SK-N-SH (cell line): Measurements from ENCODE around the gene ENHO.

ENCODE experiments used
- RAD21 ChIP-seq: IDR thresholded peaks from 2 replicates; pipeline ENCODE4 v1.6.1; 2012; ENCODE audit warnings: mild to moderate bottlenecking, low read length
- RFX5 ChIP-seq: IDR thresholded peaks from 2 replicates; pipeline ENCODE4 v1.6.1; 2012; ENCODE audit warnings: mild to moderate bottlenecking, improper control_type of control experiment, low read length
- TAF1 ChIP-seq: IDR thresholded peaks from 2 replicates; pipeline ENCODE4 v1.6.1; 2012; ENCODE audit warnings: low read depth, mild to moderate bottlenecking, low read length, moderate library complexity, borderline replicate concordance
- YY1 ChIP-seq: IDR thresholded peaks from 2 replicates; pipeline ENCODE4 v1.4.0; 2012; ENCODE audit warnings: low read depth, mild to moderate bottlenecking
- TF ChIP-seq, protein P1 (sequence below): fragments of 200-600 bp; sonication (generic); IDR thresholded peaks from 2 replicates; pipeline ENCODE4 v1.6.1; 2017; ENCODE audit warnings: antibody characterized with exemption, mild to moderate bottlenecking, moderate library complexity

DNA sequence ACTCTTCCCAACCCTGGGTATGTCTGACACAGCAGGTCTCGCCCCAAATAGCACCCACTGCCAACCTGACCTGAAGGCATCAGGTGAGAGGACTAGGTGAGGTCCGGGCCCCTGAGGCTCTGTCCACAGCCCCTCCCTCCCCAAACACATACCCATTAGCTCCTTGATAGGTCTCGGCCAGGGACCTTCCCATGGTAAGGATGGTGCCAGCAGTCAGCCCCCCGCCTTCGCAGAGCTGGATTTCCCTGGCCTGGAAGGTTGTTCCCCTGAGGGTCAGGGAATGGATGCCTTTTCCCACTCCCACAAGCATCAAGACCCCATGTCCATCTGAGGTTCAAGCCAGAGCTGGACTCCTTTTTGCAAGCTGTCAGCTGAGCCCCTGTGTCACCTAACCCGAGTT, 2.7 kb downstream of the ENHO start:
- TF ChIP-seq, protein P1, sequence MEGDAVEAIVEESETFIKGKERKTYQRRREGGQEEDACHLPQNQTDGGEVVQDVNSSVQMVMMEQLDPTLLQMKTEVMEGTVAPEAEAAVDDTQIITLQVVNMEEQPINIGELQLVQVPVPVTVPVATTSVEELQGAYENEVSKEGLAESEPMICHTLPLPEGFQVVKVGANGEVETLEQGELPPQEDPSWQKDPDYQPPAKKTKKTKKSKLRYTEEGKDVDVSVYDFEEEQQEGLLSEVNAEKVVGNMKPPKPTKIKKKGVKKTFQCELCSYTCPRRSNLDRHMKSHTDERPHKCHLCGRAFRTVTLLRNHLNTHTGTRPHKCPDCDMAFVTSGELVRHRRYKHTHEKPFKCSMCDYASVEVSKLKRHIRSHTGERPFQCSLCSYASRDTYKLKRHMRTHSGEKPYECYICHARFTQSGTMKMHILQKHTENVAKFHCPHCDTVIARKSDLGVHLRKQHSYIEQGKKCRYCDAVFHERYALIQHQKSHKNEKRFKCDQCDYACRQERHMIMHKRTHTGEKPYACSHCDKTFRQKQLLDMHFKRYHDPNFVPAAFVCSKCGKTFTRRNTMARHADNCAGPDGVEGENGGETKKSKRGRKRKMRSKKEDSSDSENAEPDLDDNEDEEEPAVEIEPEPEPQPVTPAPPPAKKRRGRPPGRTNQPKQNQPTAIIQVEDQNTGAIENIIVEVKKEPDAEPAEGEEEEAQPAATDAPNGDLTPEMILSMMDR = no peak
- no peak for TF ChIP-seq RFX5
- no peak for TF ChIP-seq TAF1
- no peak for TF ChIP-seq RAD21
- no peak for TF ChIP-seq YY1
